Measurements from ENCODE around the gene CBX1. TPM values are rescaled to one million over a fixed set of nuclear protein-coding genes. Genes with fewer than 3 reads are reported as not detected.
A peak's percentile ranks its signal among the peaks of the same experiment; 100 is the strongest.

CBX1 gene
- total RNA-seq, 2 experiments from 2014 or later, result 5.5 to 6.6 TPM

GRCh38 chr17:48106802-48107136 is 5.5 kb upstream of the CBX1 start:
- no peaks in the 10 kb centered on the region for H3K27me3 ChIP-seq (ENCODE audit: control insufficient read depth in 1 of 2, insufficient read depth in 2 of 2, low read length in 2 of 2)
- H3K27ac Mint-ChIP-seq, result peak overlapping the region; percentile 88
- intact Hi-C loops (cut with DNase I, micrococcal nuclease), result loop anchor here (1.0 to 10.0 kb wide), 4 partner anchors 58 to 272 kb away; partner anchors contain the start of genes LRRC46 (in 1 of the 2), MRPL10 (in 1 of the 2), NFE2L1 (in 1 of the 2) and SP2 (in 1 of the 2)
- CTCF ChIA-PET, result interaction anchor here (1.5 to 2.7 kb wide), 2 partner anchors 81 to 136 kb away, joined by 4 to 7 read pairs; partner anchors contain the start of gene CDK5RAP3
- peaks cover 37% of the 10 kb centered on the region for H3K4me1 ChIP-seq (ENCODE audit: insufficient read depth, low read length)
- ATAC-seq (ENCODE audit: poor library complexity) (no peak), DNase-seq (no peak)
- peaks cover 63% of the 10 kb centered on the region for H3K4me1 Mint-ChIP-seq (ENCODE audit: low read depth)
- peaks cover 10% of the 10 kb centered on the region for H3K36me3 Mint-ChIP-seq (ENCODE audit: low read depth)
- no peak for TF ChIP-seq CTCF (IDR thresholded peaks at IDR 0.05)
- POLR2A ChIA-PET, result interaction anchor here (0.6 to 1.5 kb wide), 8 partner anchors 15 to 786 kb away, joined by 3 to 8 read pairs (median 4); partner anchors contain the start of genes ATP5MC1, KPNB1 and PNPO
- H3K36me3 ChIP-seq (ENCODE audit: insufficient read depth, low read length), result no peaks in the 10 kb centered on the region
- peak overlapping the region; percentile 84 to 93 for H3K27ac ChIP-seq (ENCODE audit: low read depth in 1 of 2, low read length in 2 of 2)
- peak overlapping the region; percentile 92 for H3K4me3 ChIP-seq (ENCODE audit: low read length)
- H3K9me3 Mint-ChIP-seq, result no peaks in the 10 kb centered on the region
- peak overlapping the region; percentile 97 for H3K4me3 Mint-ChIP-seq
- no peaks in the 10 kb centered on the region for H3K9me3 ChIP-seq (ENCODE audit: control insufficient read depth in 1 of 2, insufficient read depth in 1 of 2, low read length in 2 of 2)
- H3K27me3 Mint-ChIP-seq, result no peaks in the 10 kb centered on the region

- intact Hi-C loops (cut with DNase I, micrococcal nuclease), result loop anchor here in 1 of 2 experiments (10.0 kb wide), 1 partner anchor 270 kb away; the partner anchor contains the start of genes LRRC46 and MRPL10
These were observed 3.2 kb upstream of the CBX1 start for GRCh38 chr17:48104440-48104839.

More at GRCh38 chr17:48104440-48104839, 3.2 kb upstream of the CBX1 start:
- H3K4me3 Mint-ChIP-seq, result peak overlapping the region; percentile 40
- TF ChIP-seq CTCF (IDR thresholded peaks at IDR 0.05), result no peak
- Histone ChIP-seq H3K4me3 (ENCODE audit: low read length) (no peak overlapping the region), H3K4me1 (ENCODE audit: insufficient read depth, low read length) (peaks cover 41% of the 10 kb centered on the region), H3K36me3 (ENCODE audit: insufficient read depth, low read length) (no peaks in the 10 kb centered on the region), H3K27me3 (ENCODE audit: control insufficient read depth in 1 of 2, insufficient read depth in 2 of 2, low read length in 2 of 2) (no peaks in the 10 kb centered on the region), H3K27ac (ENCODE audit: low read depth in 1 of 2, low read length in 2 of 2) (no peak overlapping the region), H3K9me3 (ENCODE audit: control insufficient read depth in 1 of 2, insufficient read depth in 1 of 2, low read length in 2 of 2) (no peaks in the 10 kb centered on the region)
- ChIA-PET CTCF (no interaction called here), POLR2A (no interaction called here)
- peaks cover 64% of the 10 kb centered on the region for H3K4me1 Mint-ChIP-seq (ENCODE audit: low read depth)
- peak overlapping the region; percentile 11 for H3K27ac Mint-ChIP-seq
- no peaks in the 10 kb centered on the region for H3K9me3 Mint-ChIP-seq
- DNase-seq, result no peak
- H3K36me3 Mint-ChIP-seq (ENCODE audit: low read depth), result peaks cover 15% of the 10 kb centered on the region
- H3K27me3 Mint-ChIP-seq, result no peaks in the 10 kb centered on the region
- no peak for ATAC-seq (ENCODE audit: poor library complexity)
